HTERT RPE-1 (cell line): ENCODE results near the gene CBFA2T2.
"Not testable (repeated sequence)": the region's sequence is repeated elsewhere in the genome, so short reads cannot be mapped to it uniquely, and the experiment has no call there.

Experiments used
- in situ Hi-C: fragments of 300-500 bp; cut with MboI; formaldehyde crosslinking; loops from 4 replicates; pipeline ENCODE4 v1.14.3; 2020; ENCODE audit warnings: low sequenced_read_pairs

CBFA2T2 gene

DNA sequence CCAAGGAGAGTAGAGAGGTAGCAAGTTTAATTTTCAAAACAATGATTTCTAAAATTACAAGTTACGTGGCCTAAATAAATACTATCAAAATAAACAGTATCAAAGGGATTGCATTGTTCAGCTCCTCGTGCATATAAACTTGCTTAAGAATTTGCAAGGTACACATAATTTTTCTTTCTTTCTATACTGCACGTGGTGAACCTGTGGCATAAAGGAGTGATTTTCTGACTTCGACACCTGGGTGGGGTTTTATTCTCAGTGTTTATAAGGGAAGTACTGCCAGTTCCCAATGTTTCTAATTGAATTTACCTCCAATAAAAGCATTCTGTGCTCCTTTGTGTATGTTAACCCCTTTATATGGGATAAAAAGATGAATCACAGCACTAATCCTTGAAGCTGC, 122.1 kb downstream of the CBFA2T2 start:
- in situ Hi-C loops = no loop called here

DNA sequence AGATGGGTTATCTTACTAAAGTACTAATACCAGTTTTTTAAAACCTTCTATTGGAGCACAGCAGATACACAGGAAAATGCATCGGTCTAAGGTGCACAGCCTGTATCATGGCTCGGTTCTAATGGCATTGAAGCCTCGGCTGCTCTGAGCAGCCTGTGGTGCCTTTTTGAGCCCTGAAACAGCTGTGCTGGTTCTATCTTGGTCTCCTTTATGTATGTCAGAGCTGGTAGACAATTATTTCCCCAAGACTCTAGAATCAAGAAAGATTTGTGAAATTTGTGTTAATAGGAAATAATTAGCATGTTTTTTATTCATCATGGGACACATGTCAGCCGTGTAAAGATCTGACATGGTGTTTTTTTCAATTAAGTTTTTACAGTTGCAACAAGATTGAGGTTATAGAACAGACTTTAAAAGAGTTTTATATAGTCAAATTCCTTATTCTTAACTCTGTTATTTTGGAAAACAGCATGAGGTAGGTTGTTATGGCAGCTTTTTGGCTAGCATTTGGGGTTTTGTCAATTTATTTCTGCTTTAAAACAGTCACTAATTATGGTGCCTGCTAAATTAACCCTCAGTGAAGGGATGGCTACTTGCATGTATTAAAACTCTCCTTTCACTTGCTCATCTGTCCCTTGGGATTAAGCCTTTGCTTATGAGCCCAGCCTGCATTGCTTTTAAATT, 132.0 kb downstream of the CBFA2T2 start:
- in situ Hi-C loops = no loop called here

DNA sequence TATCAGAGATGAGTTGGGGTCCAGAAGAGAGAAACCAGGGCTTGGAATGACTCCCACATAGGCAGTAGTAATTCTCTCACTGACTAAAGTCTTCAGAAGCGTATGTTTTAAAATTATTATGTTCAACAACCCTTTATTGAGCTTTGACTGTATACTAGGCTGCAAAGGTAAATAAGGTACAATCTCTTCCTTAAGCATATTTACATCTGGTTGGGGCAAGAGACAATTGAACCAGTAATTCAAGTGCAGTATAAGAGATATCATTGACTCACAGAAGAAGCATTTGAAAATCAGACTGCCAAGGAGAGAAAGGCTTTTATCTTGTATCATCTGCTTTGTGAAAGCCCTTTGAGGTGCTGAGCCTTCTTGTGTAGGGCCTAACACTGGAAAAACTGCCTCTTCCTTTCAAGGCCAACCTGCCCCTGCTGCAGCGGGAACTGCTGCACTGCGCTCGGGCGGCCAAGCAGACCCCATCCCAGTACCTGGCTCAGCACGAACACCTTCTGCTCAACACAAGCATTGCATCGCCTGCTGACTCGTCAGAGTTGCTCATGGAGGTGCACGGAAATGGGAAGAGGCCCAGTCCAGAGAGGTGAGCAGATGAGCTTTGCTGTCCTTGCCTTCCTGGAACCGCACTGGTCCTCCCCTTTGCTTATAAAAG, 132.9 kb downstream of the CBFA2T2 start:
- in situ Hi-C loops = no loop called here

DNA sequence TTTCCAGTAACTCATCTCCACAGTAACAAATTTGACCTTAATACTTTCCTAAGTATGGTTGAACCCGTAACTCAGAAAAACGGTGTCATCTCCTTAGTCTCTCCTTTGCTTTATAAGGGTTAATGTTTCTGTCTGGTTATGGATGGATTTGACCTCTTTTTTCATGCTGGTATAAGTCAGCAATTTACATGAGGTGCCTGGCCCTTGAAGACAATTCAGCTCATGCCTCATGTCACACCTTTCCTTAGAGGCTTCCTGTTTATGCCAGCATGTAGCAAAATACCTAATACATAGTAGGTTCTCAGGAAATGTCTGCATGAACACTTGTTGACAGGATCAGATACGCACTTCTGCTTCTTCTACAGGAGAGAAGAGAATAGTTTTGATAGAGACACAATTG, 134.5 kb downstream of the CBFA2T2 start:
- in situ Hi-C loops = no loop called here

DNA sequence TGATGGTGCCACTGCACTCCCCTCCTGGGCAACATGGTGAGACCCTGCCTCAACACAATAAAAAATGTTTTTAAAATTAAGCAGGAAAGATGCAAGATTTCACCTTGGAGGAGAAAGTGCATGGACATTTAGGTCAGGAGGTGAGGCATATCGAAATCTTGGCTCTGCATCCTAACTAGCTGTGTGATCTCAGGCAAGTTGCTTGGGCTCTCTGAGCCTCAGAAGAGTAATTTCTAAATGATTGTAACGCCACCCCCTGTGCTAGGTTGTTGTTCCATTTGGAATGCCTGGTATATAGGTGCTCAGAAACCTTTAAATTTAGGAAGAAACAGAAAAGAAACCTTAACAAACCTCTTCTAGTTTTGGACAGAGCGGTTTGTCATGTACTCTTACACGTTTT, 136.3 kb downstream of the CBFA2T2 start:
- in situ Hi-C loops = no loop called here

DNA sequence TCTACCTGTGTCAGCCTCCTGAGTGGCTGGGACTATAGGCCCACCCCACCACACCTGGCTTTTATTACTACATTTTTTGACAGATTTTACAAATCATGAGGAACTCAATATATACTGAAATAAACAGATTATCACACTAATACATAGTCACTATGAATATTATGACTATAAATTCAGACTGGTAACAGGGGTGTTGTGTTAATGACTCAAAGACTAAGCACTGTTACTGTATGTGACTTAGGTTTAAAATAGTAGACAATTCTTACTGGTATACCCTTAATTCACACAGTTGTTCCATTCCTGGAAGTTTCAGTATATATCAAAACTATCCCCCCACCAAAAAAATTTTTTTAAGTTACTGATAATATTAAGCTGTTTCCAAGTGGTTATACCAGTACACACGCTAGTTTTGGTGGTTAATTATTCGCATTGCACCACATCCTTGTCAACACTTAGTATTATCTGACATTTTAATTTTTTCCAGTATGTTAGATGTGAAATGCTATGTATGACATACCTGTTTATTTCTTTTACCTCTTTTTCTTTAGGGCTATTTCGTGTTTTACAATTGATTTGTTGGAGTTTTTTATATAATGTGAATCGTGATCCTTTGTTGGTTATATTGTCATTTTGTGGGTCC, 137.8 kb downstream of the CBFA2T2 start:
- in situ Hi-C loops = no loop called here

DNA sequence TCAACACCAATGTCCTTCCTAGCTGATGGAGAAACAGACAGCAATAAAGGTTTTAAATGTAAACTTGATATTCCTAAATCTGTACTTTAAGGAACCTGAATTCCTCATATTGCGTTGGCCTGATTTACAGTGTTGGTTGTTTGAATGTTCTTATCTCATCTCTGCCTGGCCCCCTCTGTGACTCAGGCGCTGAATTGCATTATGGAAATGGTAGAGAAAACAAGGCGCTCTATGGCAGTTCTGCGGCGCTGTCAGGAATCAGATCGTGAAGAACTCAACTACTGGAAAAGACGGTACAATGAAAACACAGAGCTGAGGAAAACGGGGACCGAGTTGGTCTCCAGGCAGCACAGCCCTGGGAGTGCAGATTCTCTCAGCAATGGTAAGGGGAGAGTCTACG, 139.6 kb downstream of the CBFA2T2 start:
- in situ Hi-C loops = no loop called here

DNA sequence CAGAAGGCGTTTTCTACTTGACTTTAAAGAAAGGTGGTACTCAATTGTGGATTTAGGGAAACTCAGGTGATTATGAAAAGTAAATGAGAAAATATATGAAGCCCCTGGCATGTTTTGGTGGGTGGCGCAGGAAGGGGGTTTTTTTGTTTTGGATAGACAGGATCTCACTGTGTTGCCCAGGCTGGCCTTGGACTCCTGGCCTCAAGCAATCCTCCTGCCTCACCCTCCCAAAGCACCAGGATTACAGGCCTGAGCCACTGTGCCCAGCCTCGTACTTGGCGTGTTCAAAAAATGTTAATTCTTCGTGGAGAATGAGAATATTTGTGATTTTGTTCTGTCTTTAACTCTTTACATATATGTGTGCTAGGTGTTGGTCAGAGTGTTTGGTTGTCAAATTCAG, 140.1 kb downstream of the CBFA2T2 start:
- in situ Hi-C loops = no loop called here

DNA sequence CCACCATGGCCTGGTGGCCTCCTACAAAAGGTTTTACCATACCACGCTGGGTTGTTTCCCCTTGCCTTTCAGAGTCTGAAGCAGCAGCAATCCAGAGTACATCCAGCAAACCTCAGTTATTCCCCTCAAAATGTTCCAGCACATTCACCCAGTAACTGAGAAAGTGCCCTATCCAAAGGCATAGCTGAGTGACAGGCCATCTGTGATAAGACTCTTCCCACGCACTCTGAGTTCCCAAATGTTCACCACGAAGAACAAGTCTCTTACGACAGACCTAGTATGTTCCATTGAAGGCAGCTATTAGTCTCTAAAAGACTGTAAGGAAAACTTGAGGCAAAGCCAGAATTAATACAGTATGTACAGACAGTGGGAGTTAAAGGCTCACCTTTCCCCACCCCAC, 140.6 kb downstream of the CBFA2T2 start:
- in situ Hi-C loops = no loop called here

DNA sequence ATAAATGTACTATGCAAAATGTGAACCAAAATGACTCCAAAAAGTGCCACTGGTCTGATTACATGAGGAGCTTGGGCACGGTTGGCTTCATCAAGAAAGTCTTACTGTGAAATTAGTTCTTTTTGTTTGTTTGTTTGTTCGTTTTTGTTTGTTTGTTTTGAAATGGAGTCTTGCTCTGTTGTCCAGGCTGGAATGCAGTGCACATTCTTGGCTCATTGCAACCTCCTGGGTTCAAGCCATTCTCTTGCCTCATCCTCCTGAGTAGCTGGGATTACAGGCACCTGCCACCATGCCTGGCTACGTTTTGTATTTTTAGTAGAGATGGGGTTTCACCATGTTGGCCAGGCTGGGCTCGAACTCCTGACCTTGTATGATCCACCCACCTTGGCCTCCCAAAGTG, 142.0 kb downstream of the CBFA2T2 start:
- in situ Hi-C loops = not testable (repeated sequence)

DNA sequence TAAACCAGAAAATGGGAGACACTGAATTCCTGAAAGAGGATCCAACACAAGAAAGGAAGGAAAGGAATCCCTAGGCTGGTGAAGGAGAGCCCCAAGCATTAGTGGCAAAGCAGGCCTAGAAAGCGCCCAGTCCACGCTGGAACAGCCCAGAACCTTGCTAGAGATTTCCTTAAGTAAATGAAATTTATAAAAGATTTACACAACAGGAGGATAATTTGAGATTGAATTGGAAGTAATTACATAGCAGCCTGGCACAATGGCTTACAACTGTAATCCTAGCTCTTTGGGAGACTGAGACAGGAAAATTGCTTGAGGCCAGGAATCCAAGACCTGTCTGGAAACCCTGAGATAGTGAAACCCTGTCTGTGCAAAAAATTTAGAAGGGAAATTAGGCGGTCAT, 145.4 kb downstream of the CBFA2T2 start:
- in situ Hi-C loops = no loop called here

DNA sequence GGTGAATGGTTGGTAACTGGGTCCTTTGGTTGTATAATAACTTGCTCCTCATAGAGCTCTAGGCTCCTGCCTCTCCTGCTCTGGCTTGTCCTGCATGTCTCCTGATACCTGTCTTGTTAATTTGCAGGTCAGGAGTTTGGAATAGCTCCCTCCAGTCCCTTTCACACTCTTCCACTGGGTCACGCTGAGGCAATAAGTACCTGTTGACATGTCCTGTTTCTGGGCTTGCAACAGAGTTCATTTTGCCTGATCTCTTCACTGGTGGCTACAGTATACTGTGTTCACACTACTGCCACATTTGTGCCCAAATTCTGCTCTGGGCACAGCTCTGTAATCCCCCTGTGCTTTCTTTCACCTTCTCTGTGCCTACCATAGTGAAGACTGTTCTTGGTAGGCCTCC, 146.9 kb downstream of the CBFA2T2 start:
- in situ Hi-C loops = no loop called here

DNA sequence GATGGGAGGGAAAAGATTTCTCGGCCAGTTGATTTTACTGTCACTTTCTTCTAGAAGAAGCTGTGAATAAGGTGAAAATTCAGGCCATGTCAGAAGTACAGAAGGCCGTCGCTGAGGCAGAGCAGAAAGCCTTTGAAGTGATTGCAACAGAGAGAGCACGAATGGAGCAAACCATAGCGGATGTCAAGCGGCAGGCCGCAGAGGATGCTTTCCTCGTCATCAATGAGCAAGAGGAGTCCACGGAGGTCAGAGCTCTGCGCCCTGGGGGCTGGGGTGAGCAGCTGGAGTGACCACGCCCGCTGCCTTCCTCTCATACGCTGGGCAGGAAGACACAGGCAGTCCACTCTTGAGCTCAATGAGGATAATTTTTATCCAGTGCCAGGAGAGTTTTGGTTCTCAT, 150.4 kb downstream of the CBFA2T2 start:
- in situ Hi-C loops = no loop called here

DNA sequence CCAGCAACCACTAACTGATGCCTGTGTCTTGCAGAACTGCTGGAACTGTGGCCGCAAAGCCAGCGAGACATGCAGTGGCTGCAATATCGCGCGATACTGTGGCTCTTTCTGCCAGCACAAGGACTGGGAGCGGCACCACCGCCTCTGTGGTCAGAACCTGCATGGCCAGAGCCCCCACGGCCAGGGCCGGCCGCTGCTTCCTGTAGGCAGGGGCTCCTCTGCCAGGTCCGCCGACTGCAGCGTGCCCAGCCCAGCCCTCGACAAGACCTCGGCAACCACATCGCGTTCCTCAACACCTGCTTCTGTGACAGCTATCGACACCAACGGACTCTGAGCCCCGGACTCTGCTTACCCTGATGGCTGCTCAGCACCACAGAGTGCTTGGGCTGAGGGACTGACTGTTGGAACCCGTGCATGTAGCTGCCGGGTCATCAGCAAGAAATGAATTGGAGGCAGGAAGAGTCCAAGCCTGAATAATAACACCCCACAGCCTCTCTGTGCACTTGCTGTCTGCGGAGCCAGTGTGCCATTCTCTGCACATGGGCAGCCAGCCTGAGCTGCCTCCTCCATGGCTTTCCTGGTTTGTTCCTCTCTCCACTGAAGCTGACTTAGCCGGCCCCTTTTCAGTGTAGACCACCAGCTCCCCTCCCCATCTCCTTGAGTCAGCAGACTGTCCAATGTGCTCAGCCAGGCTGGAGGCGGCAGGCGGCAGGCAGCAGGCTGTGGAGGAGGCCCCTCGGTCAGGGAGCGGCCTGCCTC, 154.6 kb downstream of the CBFA2T2 start:
- in situ Hi-C loops = no loop called here

DNA sequence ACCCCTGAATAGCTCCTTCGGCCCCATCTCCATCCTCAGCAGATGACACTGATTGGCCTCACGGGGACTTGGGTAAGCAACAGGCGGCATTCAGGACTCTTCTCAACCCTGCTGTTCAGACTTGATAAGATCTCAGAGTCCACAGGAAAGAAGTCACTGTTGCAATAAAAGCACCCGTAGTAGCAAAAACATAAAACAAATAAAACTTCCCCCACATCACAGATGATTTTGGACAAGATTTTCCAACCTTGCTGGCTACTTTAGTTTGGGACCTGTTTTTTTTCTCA, 155.1 kb downstream of the CBFA2T2 start:
- in situ Hi-C loops = no loop called here

DNA sequence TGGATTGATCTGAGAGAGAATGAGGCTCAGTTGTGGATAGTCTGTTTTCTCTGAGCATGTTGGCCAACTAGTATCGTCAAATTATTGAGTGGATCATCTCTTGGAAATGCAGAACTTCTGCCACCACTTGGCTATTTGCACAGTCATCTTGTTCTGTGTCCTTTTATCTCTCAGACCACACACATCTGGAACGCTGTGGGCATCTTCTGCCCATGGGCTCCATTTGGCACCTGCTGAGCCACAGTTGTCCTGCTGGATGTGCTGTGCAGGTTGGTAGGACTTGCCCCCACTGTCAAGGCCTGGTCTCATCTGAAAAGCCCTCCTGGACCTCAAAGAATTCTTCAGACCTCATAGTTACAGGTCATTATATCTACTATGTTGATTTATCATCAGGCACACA, 155.5 kb downstream of the CBFA2T2 start:
- in situ Hi-C loops = no loop called here

DNA sequence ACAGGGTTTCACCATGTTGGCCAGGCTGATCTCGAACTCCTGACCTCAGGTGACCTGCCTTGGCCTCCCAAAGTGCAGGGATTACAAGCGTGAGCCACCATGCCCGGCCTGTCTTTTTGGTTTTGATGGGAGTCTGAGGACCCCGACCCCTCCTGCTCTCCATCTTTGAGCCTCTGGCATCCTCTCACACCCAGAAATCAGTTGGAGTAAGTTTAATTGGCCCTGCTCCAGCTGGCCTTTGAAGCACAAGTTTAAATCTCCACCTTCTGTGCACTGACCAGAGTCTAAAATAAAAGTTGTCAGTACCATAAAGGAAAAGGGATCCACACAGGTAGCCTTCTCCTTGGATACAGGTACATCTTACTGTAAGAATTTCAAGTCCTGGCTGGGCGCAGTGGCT, 156.3 kb downstream of the CBFA2T2 start:
- in situ Hi-C loops = no loop called here

DNA sequence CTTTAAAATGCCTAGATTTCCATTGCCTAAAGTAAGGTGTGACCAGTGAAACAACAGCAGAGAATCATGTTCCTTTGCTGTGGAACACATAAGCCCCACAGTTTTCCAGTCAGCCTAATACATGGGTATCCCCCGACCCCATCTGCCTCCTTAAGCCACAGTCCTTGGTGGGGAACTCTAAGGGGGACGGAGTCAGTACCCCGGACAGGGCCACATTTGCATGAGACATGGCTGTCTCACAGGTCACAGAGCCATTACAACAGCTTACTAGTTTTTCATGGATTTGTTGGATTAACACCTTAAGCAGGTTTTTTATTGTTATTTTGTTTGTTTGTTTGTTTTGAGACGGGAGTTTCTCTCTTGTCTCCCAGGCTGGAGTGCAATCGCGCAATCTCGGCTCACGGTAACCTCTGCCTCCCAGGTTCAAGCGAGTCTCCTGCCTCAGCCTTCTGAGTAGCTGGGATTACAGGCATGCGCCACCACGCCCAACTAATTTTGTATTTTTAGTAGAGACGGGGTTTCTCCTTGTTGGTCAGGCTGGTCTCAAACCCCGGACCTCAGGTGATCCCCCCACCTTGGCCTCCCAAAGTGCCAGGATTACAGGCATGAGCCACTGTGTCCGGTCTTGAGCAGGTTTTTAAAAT, 157.2 kb downstream of the CBFA2T2 start:
- in situ Hi-C loops = not testable (repeated sequence)

DNA sequence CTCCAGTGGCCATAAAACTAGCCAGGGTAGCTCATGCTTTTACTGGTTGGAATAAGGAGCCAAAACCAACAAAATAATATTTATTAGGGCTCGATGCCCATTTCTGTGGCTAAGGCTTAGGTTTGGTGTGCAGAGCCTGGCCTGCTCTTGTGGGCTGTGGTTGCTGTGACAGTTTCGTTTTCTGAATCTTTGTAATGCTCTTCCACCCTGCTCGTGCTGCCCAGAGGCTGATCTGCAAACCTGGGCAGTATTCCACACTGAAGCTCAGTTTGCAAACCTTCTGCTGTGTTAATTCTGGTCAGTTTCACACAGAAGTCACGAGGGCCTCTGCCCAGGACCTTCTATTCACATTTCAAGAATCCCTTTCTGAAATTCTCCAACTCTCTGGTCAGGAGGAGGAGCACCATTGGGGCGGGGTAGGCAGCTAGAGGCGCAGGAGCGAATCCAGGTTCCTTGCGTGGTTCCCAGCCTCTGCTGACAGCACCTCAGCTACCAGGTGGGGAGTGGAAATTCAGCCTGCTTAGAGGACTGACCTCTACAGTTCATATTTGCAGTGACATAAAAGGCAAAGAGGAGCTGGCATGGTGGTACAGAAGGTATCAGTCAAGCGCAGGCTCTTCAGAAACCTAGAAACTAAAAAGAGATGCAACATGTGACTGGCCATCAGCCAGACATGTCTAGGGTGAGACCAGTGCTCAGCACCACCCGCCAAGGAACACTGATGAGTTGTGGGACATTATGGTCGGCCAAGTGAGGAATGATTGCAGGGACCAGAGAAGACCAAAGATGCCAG, 157.9 kb downstream of the CBFA2T2 start:
- in situ Hi-C loops = no loop called here

DNA sequence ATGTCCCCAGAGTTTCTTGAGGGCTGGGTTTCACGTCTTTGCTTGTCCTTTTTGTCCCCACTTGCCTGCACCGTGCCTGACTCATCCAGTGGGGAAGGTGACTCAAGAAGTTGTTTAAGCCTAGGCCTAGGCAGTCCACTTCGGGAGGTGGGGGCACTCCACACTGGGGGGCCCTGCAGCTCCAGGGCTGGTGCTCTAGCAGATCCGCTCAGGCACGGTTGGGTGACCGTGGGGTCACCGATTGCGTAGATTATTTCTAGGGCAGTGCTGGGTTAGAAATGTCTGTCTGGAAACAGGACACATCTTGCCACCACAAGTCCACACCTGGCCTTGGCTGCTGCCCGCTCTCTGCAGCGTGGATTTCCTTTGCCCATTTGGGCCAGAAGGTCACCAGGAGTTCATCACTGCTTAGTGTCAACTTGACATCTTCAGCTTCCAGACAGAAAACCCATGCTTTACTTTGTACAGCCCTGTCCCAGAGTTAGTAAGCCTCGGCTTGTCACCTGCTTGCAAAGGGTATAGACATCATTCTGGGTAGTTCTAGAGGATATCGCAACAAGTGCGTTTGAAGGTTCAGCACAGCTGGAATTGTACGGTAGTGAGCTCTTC, 158.6 kb downstream of the CBFA2T2 start:
- in situ Hi-C loops = no loop called here
